Caco-2 (cell line): ENCODE data around the gene NUP153. TPM values are rescaled to one million over a fixed set of nuclear protein-coding genes. Genes with fewer than 3 reads are reported as not detected.

Experiments
- BruUV-seq: library from RNA; stranded (reverse); fragments of 400-500 nt; replicated peaks from 2 replicates; lab custom pipeline; 2021; lab: Mats Ljungman, UMichigan
- CTCF ChIA-PET: fragments of 300-600 bp; sonication (Branson Sonifier 250); formaldehyde crosslinking; loops from one replicate; lab custom pipeline; 2022; ENCODE audit warnings: antibody characterized with exemption; lab: Charles Lee
- POLR2A ChIA-PET: fragments of 300-600 bp; sonication (Branson Sonifier 250); formaldehyde crosslinking; loops from one replicate; lab custom pipeline; 2022; ENCODE audit warnings: antibody characterized with exemption; lab: Charles Lee
- DNase-seq, 2 experiments: peaks; one replicate each; pipeline versions ENCODE4 v3.0.0 to v3.0.0-alpha.2; 2020 to 2022
- H3K27me3 ChIP-seq: replicated peaks from 2 replicates; pipeline ENCODE4 v1.6.0; 2011; ENCODE audit warnings: low read length; ENCODE audit not compliant: control insufficient read depth, insufficient read depth
- H3K36me3 ChIP-seq: 2 replicates; pipeline ENCODE4 v1.5.1; 2011; ENCODE audit warnings: low read length; ENCODE audit not compliant: control insufficient read depth, insufficient read depth
- H3K4me1 ChIP-seq: fragments of 250-450 bp; sonication (Bioruptor Pico); 2 replicates; pipeline ENCODE4 v1.5.1; 2020; ENCODE audit warnings: mild to moderate bottlenecking
- H3K4me3 ChIP-seq: 2 replicates; pipeline ENCODE4 v1.5.1; 2011; ENCODE audit warnings: low read depth, mild to moderate bottlenecking, control low read depth, low read length
- H3K9me3 ChIP-seq: fragments of 250-450 bp; sonication (Bioruptor Pico); 2 replicates; pipeline ENCODE4 v1.5.1; 2020; ENCODE audit warnings: mild to moderate bottlenecking, moderate library complexity
- H3K27ac Mint-ChIP-seq: one replicate; pipeline ENCODE4 v1.8.0; 2022; ENCODE audit warnings: mixed read lengths; ENCODE audit not compliant: unreplicated experiment
- H3K27me3 Mint-ChIP-seq: one replicate; pipeline ENCODE4 v1.8.0; 2022; ENCODE audit warnings: mixed read lengths; ENCODE audit not compliant: insufficient read depth, unreplicated experiment
- H3K36me3 Mint-ChIP-seq: one replicate; pipeline ENCODE4 v1.8.0; 2022; ENCODE audit warnings: mild to moderate bottlenecking, mixed read lengths; ENCODE audit not compliant: insufficient read depth, unreplicated experiment
- H3K4me1 Mint-ChIP-seq: one replicate; pipeline ENCODE4 v1.8.0; 2022; ENCODE audit warnings: low read depth, mixed read lengths; ENCODE audit not compliant: unreplicated experiment
- H3K4me3 Mint-ChIP-seq: one replicate; pipeline ENCODE4 v1.8.0; 2022; ENCODE audit warnings: mild to moderate bottlenecking, moderate library complexity, mixed read lengths; ENCODE audit not compliant: unreplicated experiment
- H3K9me3 Mint-ChIP-seq: one replicate; pipeline ENCODE4 v1.8.0; 2022; ENCODE audit warnings: mixed read lengths; ENCODE audit not compliant: unreplicated experiment
- CTCF ChIP-seq, 2 experiments: fragments of 200-600 bp in 1 of 2; IDR thresholded peaks; 1 replicate in 1 of 2; 2 replicates in 1 of 2; pipeline versions ENCODE4 v1.5.1 to v1.8.0; 2011 to 2022; ENCODE audit warnings: antibody characterized with exemption in 1 of 2, control low read depth in 1 of 2, inconsistent platforms in 1 of 2, low read depth in 1 of 2, low read length in 1 of 2, mild to moderate bottlenecking in 1 of 2, moderate library complexity in 1 of 2; ENCODE audit not compliant: insufficient read depth in 1 of 2, severe bottlenecking in 1 of 2, unreplicated experiment in 1 of 2
- intact Hi-C: fragments of 100-400 bp; cut with micrococcal nuclease; formaldehyde crosslinking; loops from one replicate; pipeline ENCODE4 v1.10.0; 2022; ENCODE audit not compliant: unreplicated experiment
- total RNA-seq: library from RNA; stranded (reverse); gene quantifications from 2 replicates; pipeline ENCODE4 v1.2.3, GENCODE V29; 2022

The NUP153 gene
- total RNA-seq, 1 experiment from 2014 or later, result 53.9 TPM

- H3K27me3 ChIP-seq, result no peaks in the 10 kb centered on the region
- Mint-ChIP-seq H3K36me3 (peaks cover 16% of the 10 kb centered on the region), H3K27me3 (no peaks in the 10 kb centered on the region), H3K9me3 (no peaks in the 10 kb centered on the region), H3K27ac (peak overlapping the region; percentile 98), H3K4me1 (peaks cover 18% of the 10 kb centered on the region), H3K4me3 (no peak overlapping the region)
- CTCF ChIA-PET, result interaction anchor here (0.7 to 1.0 kb wide), 2 partner anchors 25 to 28 kb away, joined by 3 to 4 read pairs; no protein-coding TSS in a partner anchor
- H3K36me3 ChIP-seq, result no peaks in the 10 kb centered on the region
- no peak overlapping the region for H3K4me3 ChIP-seq
- no TSS peak for BruUV-seq
- DNase-seq, result no peak
- POLR2A ChIA-PET, result no interaction called here
- H3K4me1 ChIP-seq, result peaks cover 41% of the 10 kb centered on the region
- H3K9me3 ChIP-seq, result no peaks in the 10 kb centered on the region
- intact Hi-C loops, result no loop called here
- no peak for TF ChIP-seq CTCF (IDR thresholded peaks at IDR 0.05; ENCODE audit: insufficient read depth in 1 of 2, low read depth in 1 of 2, low read length in 1 of 2, severe bottlenecking in 1 of 2, unreplicated experiment in 1 of 2)
These were observed 17.6 kb upstream of the NUP153 start for GRCh38 chr6:17724341-17724740.

GRCh38 chr6:17721671-17722070 is 14.9 kb upstream of the NUP153 start:
- Histone ChIP-seq H3K9me3 (no peaks in the 10 kb centered on the region), H3K4me3 (no peak overlapping the region), H3K27me3 (no peaks in the 10 kb centered on the region), H3K36me3 (no peaks in the 10 kb centered on the region), H3K4me1 (peaks cover 45% of the 10 kb centered on the region)
- no peak for DNase-seq
- intact Hi-C loops, result loop anchor here (1.0 kb wide), 2 partner anchors 7 to 15 kb away; partner anchors contain the start of gene NUP153
- H3K4me1 Mint-ChIP-seq, result peaks cover 18% of the 10 kb centered on the region
- no peaks in the 10 kb centered on the region for H3K9me3 Mint-ChIP-seq
- peak overlapping the region; percentile 98 for H3K27ac Mint-ChIP-seq
- no peak for TF ChIP-seq CTCF (IDR thresholded peaks at IDR 0.05; ENCODE audit: insufficient read depth in 1 of 2, low read depth in 1 of 2, low read length in 1 of 2, severe bottlenecking in 1 of 2, unreplicated experiment in 1 of 2)
- ChIA-PET POLR2A (interaction anchor here (0.6 to 1.7 kb wide), 2 partner anchors 15 to 19 kb away, joined by 4 to 6 read pairs; partner anchors contain the start of gene NUP153), CTCF (interaction anchor here (0.7 kb wide), 1 partner anchor 196 kb away, joined by 8 read pairs; no protein-coding TSS in a partner anchor)
- TSS peak; percentile 82 for BruUV-seq
- H3K4me3 Mint-ChIP-seq, result peak overlapping the region; percentile 71
- H3K27me3 Mint-ChIP-seq, result no peaks in the 10 kb centered on the region
- H3K36me3 Mint-ChIP-seq, result peaks cover 16% of the 10 kb centered on the region

- no peak overlapping the region for H3K4me3 ChIP-seq
- peaks cover 46% of the 10 kb centered on the region for H3K4me1 ChIP-seq
- no peaks in the 10 kb centered on the region for H3K27me3 ChIP-seq
- no peak for DNase-seq
- H3K36me3 ChIP-seq, result no peaks in the 10 kb centered on the region
- intact Hi-C loops, result no loop called here
- ChIA-PET CTCF (interaction anchor here (0.6 kb wide), 1 partner anchor 34 kb away, joined by 3 read pairs; no protein-coding TSS in a partner anchor), POLR2A (no interaction called here)
- Mint-ChIP-seq H3K4me1 (peaks cover 28% of the 10 kb centered on the region), H3K36me3 (peaks cover 16% of the 10 kb centered on the region), H3K4me3 (no peak overlapping the region), H3K27ac (no peak overlapping the region), H3K9me3 (no peaks in the 10 kb centered on the region), H3K27me3 (no peaks in the 10 kb centered on the region)
- BruUV-seq, result no TSS peak
- no peak for TF ChIP-seq CTCF (IDR thresholded peaks at IDR 0.05; ENCODE audit: insufficient read depth in 1 of 2, low read depth in 1 of 2, low read length in 1 of 2, severe bottlenecking in 1 of 2, unreplicated experiment in 1 of 2)
- no peaks in the 10 kb centered on the region for H3K9me3 ChIP-seq
These were observed 12.8 kb upstream of the NUP153 start for GRCh38 chr6:17719323-17720041.
